GM21447 (cell line): ENCODE measurements around the gene LEFTY1.
A peak's percentile ranks its signal among the peaks of the same experiment; 100 is the strongest.
"Not testable (repeated sequence)": the region's sequence is repeated elsewhere in the genome, so short reads cannot be mapped to it uniquely, and the experiment has no call there.

ENCODE experiments used
- ATAC-seq: cut with Tn5 transposase; IDR thresholded peaks from one replicate; pipeline ENCODE4 v1.9.1; 2021; ENCODE audit not compliant: unreplicated experiment

The LEFTY1 gene

DNA sequence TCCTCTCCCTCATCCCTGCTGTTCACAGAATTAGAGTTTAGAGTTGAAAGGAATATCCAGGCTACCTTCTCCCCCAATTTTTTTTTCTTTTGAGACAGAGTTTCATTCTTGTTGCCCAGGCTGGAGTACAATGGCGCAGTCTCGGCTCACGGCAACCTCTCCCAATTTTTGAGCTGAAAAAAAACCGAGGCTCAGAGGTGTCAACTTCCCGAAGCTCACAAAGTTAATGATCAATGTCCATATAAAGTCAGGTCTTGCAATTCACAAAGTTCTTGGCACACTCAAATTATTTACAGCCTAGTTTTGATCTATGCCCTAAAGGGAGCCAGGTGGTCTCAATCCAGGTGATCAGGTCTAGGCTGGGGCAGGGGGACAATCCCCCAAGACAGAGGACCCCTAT, 797 bp upstream of the LEFTY1 start:
- ATAC-seq, result no peak

DNA sequence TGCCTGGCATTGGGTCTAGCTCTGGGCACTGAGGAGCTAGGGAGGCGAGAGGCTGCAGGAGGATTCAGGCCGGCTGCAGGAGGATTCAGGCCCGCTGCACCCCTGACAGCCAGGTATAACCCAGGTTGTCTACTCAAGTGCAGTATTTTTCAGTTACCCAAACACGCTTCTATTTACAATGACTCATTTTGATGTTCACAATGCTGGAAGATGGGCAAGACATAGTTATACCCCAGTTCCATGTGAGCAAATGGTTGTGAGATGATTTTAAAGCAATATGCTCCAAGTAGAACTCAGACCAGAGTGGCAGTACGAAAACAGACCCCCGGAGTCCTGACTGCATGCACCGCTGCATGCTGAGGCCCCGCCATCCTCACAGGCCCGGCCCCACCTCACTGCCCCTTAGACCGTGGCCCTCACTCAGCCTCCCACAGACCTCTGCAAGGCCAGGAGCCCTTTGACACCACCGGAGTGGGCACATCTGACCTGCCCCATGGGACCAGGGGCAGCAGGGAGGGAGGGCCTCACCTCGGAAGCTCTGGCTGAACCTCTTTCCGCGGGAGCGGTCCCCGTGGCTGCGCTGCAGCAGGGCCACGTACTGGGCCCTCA, 553 bp downstream of the LEFTY1 start:
- ATAC-seq, result no peak

DNA sequence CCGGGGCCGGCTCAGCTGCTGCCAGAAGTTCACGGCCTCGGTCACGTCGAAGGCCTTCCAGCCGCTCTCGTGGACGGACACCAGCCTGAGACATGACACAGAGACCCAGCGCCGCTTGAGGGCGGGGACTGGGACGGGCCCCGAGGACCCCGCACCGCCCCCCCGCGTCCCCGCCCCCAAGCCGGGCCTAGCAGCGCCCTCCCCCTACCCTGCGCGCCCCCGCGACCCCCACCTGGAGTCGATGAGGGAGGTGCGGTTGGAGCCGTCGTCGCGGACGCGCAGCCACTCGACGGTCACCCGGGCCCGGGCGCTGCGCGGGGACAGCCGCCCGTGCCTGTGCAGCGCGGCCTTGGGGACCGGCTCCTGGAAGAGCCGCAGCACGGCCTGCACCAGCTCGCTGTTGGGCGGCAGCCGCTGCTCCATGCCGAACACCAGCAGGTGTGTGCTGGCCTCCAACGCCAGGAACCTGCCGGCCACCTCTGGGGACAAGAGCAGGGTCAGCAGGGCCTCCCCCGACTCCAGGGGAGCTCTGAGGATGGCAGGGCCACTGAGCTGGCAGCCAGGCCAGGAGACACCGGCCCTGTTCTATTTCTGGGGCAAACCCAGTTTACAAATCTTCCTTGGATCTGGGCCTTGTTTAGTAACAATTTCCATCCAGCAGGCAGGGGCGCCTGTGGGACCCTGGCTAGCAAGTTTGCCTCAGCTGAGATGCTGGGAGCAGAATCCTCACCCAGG, 1.2 kb downstream of the LEFTY1 start:
- not testable (repeated sequence) for ATAC-seq

DNA sequence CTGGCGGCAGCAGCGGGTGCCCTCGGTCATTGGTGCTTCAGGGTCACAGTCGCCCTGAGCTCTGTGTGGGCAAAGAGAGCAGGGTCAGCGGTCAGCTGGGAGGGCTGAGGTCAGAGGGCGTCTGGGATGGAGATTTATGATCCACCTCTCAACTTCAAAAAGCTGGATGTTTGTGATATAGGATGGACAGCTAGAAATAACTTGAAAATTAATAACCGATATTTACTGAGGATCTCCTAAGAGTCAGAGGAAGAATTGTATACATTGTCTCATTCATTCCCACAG, 2.0 kb downstream of the LEFTY1 start:
- ATAC-seq, result no peak

DNA sequence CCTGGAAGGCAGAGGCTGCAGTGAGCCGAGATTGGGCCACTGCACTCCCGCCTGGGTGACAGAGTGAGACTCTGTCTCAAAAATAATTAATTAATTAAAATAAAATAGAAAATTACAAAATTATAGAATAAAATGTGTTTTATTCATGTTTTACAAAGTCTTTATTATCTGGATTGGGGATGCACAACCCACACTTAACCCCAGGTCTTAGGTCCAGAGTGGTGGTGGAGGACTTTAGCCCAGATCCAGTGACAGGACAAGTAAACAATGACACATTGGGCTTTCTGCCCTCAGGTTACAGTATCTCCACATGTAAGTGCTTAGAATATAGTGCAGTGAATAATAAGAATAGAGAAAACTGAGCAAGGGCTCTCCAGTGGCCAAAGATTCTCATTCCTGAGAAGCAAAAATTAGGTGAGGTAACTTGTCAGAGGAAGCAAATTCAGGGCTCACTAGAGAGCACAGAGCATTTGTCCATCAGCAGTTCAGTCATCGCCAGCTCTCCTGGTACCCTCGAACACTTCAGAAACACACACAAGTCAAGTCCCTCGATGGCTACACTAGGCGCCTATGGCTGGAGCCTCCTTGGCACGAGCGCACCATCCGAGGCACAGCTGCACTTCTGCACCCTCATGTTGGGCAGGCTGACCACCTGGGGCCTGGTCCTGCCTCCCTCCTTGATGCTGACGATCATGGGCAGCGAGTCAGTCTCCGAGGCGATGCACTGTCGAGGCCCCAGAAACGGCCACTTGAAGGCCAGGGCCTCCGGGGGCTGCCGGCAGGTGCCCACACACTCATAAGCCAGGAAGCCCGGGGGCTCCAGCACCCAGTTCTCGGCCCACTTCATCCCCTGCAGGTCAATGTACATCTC, 2.6 kb downstream of the LEFTY1 start:
- ATAC-seq, result no peak

DNA sequence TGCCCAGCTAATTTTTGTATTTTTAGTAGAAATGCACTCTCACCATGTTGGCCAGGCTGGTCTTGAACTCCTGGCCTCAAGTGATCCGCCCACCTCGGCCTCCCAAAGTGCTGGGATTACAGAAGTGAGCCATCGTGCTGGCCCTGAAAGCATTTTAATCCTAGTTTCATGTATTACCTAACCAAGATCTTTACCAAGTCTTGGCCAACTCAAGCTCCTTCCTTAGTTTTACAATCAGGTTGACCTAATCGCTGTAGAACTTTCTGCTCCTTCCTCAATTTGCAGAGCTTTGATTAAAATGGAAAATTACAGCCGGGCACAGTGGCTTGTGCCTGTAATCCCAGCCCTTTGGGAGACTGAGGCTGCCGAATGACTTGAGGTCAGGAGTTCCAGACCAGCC, 3.6 kb downstream of the LEFTY1 start:
- ATAC-seq, result no peak

DNA sequence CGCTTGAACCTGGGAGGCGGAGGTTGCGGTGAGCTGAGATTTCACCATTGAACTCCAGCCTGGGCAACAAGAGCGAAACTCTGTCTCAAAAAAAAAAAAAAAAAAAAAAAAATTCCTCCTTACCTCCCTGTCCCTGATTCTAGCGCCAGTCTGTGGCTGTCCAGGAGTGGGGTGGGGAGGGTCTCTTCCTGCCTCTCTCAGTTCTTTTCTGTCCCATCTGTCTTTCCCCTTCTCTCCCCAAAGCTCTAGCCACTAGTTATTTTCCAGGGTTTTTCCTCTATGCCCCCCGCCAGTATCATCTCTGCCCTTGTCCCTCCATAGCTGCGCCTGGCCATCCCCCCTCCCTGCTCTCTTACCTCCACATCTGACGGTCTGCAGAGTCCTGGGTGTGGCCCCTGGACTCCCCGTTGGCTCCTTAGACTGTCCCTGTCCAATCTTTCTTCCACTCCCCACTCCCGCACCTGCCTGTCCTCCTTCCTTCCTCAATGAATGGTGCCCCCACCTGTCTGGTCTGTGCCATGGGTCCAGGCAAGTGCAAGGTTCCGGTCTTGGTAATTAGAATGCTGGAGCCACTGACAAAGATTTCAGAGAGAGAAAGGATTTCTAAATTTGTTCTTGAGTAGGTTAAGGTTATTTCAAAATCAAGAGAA, 5.2 kb downstream of the LEFTY1 start:
- no peak for ATAC-seq

DNA sequence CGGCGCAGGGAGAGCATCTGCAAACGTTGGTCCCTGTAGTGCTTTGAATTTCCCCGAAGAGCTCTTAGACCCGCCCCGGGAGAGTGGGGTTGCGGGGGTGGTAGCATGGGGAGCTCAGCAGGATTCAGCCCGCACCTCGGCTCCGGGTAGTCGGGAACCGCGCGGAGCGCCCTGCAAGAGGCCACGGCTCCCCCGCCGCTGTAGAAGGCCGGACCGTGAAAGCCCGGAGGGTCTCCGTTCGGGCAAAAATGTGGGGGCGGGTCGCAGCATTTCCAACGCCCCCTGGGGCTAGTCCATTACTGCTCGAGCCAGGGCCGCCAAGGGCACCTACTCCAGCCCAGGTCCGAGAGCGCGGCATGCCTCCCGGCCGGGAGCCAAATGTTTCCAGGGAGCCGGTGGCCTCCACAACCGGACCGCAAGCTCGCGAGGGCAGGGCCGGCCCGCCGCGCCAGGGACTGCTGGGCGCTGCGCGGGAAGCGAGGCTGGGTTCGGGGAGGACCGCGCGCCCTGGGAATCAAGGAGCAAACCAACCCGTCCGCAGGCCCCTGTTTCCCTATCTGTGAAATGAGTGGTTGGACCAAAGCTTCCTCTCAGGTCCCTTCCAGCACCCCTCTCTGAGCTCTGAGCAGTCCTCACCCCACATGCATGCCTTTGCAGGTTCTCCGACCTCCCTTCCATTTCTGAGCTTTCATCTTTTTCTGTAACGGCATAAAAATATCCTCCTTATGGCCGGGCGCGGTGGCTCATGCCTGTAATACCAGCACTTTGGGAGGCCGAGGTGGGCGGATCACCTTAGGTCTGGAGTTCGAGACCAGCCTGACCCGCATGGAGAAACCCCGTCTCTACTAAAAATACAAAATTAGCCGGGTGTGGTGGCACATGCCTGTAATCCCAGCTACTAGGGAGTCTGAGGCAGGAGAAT, 6.0 kb downstream of the LEFTY1 start:
- ATAC-seq, result peak; percentile 33

DNA sequence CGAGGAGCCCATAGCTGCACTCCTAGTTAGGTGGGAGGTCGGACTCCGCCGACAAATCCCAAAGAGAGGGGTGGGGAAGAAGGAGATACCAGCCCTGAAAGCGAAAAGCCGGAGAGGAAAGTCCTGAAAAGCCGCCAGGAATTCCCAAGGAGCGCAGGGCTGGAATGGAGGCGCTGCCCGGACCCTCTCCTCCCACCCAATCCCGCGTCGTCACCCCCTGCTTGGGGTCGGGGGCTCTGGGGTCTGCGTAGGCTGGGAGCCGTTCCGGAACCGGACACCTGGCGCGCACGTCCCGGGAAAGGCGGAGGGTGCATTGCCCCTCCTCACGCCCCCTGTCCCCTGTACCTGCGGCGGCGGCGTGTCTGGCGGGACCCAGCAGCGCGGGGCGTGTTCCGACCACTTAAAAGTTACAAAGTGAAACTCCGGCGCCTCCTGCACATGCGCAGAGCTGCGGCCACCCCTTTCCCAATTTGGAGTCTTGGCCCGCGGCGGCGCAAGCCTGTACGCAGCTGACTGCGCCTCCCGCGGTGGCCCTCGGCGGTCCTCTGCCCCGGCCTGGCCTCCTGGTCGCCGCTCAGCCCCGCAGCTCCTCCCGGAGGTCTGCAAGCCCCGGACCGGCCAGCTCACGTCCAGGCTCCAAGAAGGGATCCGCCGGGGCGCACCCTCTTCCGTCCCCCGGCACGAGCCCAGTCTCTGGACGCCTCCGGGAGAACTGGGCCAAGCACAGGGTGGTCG, 6.8 kb downstream of the LEFTY1 start, which contains the start of gene TMEM63A:
TSS of gene TMEM63A (minus strand) at position 422 of the 735 bp plus-strand sequence. CDS start 4,800 bp downstream, outside the sequence.
- peak; percentile 65 for ATAC-seq

DNA sequence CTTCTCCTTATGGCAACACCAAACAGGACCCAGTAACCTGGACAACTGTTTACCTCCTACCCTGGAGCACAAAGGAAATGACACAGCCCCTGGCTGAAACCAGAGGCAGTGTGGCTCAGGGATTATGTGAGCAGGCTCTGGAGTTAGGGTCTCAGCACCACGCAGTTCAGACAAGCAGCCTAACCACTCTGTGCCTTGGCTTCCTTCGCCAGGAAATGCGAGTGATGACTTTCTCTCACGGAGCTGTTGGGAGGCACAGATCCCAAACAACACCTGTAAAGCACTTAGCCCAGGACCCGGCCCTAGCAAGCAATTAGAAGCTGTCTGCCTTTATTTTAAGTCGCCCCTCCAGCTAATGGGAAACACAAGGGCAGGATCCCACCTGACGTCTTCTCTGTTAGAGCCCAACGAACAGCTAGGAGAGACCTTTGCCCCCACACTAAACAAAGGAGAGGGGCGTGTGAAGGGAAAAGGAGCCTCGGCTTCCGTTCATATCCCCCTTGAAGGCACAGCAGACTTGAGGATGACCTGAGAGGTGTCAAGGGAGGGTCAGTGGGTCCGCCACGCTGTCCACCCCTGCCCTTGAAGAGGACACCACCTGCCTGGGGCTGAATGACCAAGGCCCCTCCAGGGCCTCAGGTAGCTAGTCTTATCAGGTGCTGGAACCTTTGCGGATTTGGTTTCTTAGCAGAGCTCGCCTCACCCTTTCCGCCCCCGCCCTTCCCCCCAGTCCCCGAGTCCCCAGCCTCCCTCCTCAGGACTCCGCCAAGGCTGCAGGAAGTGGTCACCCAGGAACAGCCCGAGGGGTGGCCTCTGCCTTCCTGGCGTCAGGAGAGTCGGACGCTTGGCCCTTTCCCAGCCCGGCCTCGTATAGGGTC, 7.6 kb downstream of the LEFTY1 start:
- peak; percentile 33 for ATAC-seq

DNA sequence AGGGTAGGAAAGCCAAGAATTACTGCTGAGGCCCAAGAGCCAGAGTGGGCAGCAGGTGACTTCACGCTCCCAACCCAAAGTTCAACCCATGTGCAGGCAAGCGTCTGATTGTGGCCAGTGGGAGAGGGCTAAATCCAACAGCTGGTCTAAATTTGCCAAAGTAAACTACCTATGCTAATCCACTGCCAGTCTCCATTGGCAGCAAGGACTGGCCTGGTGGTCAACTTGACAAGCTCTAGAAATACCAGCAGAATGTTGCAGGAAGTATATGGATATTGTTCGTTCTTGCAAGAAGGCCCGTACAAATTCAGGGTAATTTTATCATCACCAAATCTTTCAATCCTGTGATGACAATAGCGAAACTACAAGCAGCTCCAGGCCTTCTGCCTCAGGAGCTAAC, 8.3 kb downstream of the LEFTY1 start:
- no peak for ATAC-seq

DNA sequence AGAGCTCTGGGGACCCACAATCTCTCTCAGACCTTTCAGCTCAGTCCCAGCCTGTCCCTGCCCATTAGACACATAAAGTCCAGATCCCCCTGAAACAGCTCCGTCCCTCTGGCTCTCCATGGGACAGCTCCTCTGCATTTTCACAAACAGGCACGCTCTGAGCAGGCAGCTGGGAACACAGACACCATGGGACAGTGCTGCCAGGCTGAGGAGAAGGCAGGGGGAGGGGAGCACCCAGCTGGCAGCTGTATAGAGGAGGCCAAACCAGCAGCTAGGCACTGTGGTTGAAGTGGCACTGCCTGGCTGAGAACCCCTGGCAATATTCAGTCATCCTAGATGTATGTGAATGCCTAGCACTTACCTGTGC, 8.7 kb downstream of the LEFTY1 start:
- ATAC-seq, result no peak

DNA sequence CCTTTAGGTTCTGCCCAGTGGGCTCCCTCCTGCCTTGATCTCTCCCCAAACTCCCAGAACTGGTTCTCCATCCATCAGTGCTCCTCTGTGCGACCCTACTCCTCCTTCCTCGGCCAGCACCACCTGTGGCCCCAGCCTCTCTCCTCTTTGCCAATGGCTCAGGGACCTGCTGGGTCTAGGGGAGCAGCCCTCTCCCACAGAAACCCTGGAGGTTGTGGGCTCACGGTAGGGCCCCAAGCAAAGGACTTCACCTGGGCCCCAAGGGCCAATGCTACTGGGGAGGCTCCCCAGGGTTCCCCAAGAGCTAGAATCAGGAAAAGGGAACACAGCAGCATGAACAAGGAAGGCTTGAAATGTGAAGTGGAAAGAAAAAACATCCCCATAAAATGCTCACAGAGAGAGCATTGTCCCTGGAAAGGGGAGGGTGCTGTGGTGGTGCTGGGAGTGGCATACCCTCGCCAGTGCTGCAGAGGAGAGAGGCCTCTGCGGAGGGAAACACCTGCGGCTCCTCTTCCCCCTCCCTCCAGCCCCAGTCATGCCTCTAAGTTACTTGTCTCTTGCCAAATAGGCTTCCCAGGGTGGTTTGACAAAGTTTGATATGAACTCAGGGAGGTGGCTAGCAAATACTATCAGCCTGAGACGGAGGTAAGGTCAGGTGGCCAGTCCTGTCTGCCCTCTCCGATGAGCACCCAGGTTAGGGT, 9.3 kb downstream of the LEFTY1 start:
- ATAC-seq, result no peak

DNA sequence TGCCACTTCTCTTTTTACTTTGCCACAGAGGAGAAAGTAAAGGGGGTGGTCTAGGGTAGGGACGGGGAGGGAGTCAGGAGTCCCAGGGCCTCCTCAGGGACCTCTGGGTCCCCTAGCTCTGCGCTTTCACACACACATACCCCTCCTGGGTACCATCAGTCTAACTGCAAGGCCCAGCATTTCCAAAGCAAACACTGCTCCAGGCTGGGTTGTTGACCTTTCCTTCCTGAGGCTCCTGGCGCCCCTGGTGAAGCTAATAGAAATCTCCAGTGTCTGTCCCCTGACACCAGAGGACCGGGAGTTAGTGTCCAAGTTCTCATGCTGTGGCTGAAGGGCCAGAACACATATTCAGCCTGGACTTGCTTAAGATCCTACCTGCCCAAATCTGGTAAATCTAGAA, 10.7 kb downstream of the LEFTY1 start:
- ATAC-seq, result no peak

DNA sequence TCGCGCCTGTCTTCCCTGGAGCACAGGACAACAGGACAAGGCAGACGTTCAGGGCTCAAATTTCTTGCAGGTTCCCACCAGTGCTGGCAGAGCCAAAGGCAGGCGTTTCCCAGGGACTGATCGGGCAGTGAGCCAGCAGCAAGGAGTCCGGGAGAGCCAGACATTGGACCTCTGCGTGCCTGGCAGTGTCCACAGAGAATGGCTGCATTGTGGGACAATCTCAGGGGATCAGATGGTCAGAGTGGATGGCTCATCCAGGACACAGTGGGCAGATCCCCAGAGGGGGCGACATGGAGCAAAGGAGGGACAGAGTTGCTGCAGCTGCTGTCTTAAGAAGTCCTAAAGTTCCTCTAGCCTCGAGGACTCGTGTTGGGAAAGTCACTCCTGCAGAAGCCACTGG, 11.4 kb downstream of the LEFTY1 start:
- ATAC-seq, result no peak

DNA sequence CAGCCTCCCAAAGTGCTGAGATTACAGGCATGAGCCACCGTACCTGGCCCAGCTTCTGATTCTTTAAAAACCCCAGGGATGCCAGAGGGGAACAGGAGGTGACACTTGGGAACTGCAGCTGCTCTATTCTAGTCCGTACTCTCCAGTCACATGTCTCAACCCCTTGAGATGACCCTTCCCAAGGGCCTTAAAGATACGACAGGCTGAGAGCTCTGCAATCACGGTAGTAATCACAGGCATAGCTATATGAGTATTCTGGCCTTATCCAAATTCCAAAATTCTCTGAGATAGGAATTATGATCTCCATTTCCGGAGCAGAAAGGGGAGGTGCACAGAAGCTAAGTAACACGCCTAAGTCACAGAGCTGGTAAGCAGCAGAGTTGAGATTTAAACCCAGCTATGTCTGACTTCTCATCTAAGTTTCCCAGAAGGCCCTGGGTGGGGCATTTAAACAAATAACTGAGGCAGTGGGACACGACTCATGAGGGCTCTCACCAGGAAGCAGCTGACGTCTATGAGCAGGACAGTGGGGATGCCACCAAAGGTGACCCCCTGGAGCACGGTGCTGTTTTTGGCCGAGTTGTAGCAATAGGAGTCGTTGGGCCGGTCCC, 11.9 kb downstream of the LEFTY1 start:
- no peak for ATAC-seq

DNA sequence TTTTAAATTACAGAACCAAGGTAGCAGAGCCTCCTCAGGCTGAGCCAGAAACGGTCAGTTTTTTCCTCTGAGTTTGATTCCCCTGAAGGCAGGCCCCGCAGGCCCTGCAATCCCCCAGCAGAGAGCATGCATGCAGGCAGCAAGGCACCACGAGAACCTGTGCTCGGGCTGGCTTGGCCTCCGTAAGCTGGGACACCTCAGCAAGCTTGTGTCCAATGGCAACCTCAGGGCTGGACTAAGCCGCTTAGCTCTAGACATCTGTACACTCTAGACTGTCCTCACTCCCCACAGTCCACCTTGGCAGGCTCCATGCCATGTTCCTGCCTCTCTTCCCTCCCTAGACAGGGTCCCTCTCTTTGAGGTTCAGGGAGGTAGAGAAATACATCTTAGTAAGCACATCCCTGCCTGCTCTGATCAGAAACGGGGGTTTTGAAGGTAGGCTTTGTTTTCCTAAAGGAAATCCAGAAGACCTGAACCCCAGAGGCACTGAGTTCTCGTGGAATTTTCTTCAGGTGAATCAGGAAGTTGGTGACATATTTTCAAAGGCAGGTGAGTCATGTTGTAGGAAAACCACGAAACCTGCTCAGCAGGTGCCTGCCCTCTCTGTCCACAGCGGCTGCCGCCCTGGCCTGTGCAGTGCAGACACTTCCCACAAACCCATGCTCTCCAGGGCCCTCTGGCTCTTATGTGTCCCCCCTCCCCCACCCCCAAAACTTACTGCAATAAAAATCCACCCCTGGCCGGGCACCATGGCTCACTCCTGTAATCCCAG, 13.7 kb downstream of the LEFTY1 start:
- no peak for ATAC-seq
